H1 (cell line): ENCODE results near the gene SH3PXD2B. TPM values are rescaled to one million over a fixed set of nuclear protein-coding genes. Genes with fewer than 3 reads are reported as not detected.

Source experiments
- CTCF ChIA-PET: fragments of 300-600 bp; sonication (Branson Sonifier 250); formaldehyde crosslinking; loops from one replicate; lab custom pipeline; 2021; ENCODE audit not compliant: partially characterized antibody; lab: Charles Lee
- POLR2A ChIA-PET: fragments of 300-600 bp; sonication (Branson Sonifier 250); formaldehyde crosslinking; loops from one replicate; lab custom pipeline; 2021; ENCODE audit warnings: inconsistent platforms; ENCODE audit not compliant: partially characterized antibody; lab: Charles Lee
- DNase-seq, 2 experiments: peaks; one replicate each; pipeline versions ENCODE4 v3.0.0 to v3.0.0-alpha.2; 2010 to 2022; ENCODE audit warnings: low spot score in 2 of 2, low read depth in 1 of 2, mixed read lengths in 1 of 2
- FAIRE-seq: peaks from 2 replicates; lab custom pipeline; 2011; peaks lifted over from hg19 to GRCh38; lab: Jason Lieb, UNC
- H2AFZ ChIP-seq: 2 replicates; pipeline ENCODE4 v1.8.1; 2012; ENCODE audit warnings: low read length, inconsistent platforms
- H2AK5ac ChIP-seq: 2 replicates; pipeline ENCODE4 v1.6.1; 2013; ENCODE audit warnings: low read depth, low read length
- H2BK120ac ChIP-seq: replicated peaks from 2 replicates; pipeline ENCODE3; 2013; ENCODE audit warnings: low read depth, low read length, inconsistent platforms
- H2BK12ac ChIP-seq: 2 replicates; pipeline ENCODE4 v1.6.1; 2013; ENCODE audit warnings: low read depth, low read length
- H2BK15ac ChIP-seq: 2 replicates; pipeline ENCODE4 v1.6.1; 2013; ENCODE audit warnings: low read length
- H2BK20ac ChIP-seq: 2 replicates; pipeline ENCODE4 v1.6.1; 2013; ENCODE audit warnings: low read length
- H2BK5ac ChIP-seq: 2 replicates; pipeline ENCODE4 v1.6.1; 2013; ENCODE audit warnings: low read depth, low read length
- H3K14ac ChIP-seq: 2 replicates; pipeline ENCODE4 v1.6.1; 2013; ENCODE audit warnings: inconsistent platforms; ENCODE audit not compliant: insufficient read length
- H3K18ac ChIP-seq: 2 replicates; pipeline ENCODE4 v1.6.1; 2013; ENCODE audit warnings: low read length; ENCODE audit errors: extremely low read depth
- H3K23ac ChIP-seq: 2 replicates; pipeline ENCODE4 v1.6.1; 2013; ENCODE audit warnings: inconsistent platforms; ENCODE audit not compliant: insufficient read length
- H3K23me2 ChIP-seq: 2 replicates; pipeline ENCODE4 v1.6.1; 2013; ENCODE audit warnings: low read depth, low read length
- H3K27ac ChIP-seq: 2 replicates; pipeline ENCODE4 v1.6.1; 2011; ENCODE audit warnings: low read depth, low read length, inconsistent platforms
- H3K27me3 ChIP-seq, 4 experiments: replicated peaks in 1 of 4; 1 replicate in 1 of 4; 2 replicates in 3 of 4; pipeline versions ENCODE4 v1.6.1 to v1.8.1; 2011 to 2013; ENCODE audit warnings: low read length in 3 of 4, mild to moderate bottlenecking in 3 of 4, inconsistent platforms in 2 of 4, mixed read lengths in 2 of 4, moderate library complexity in 1 of 4; ENCODE audit not compliant: control insufficient read depth in 3 of 4, insufficient read depth in 3 of 4; ENCODE audit errors: extremely low read depth in 1 of 4
- H3K36me3 ChIP-seq, 4 experiments: 2 replicates each; pipeline versions ENCODE4 v1.6.1 to v1.8.1; 2011 to 2013; ENCODE audit warnings: mild to moderate bottlenecking in 4 of 4, low read length in 3 of 4, moderate library complexity in 2 of 4, control low read depth in 1 of 4, inconsistent platforms in 1 of 4; ENCODE audit not compliant: insufficient read depth in 4 of 4, control insufficient read depth in 2 of 4
- H3K4ac ChIP-seq: replicated peaks from 2 replicates; pipeline ENCODE3; 2013; ENCODE audit warnings: low read length, low read depth, mixed read lengths, inconsistent platforms; ENCODE audit not compliant: insufficient read length
- H3K4me1 ChIP-seq, 4 experiments: replicated peaks in 1 of 4; 1 replicate in 1 of 4; 2 replicates in 3 of 4; pipeline versions ENCODE4 v1.6.1 to v1.8.1; 2011 to 2013; ENCODE audit warnings: low read length in 3 of 4, inconsistent platforms in 2 of 4, mixed read lengths in 1 of 4; ENCODE audit not compliant: insufficient read depth in 4 of 4, control insufficient read depth in 3 of 4
- H3K4me2 ChIP-seq, 2 experiments: 2 replicates each; pipeline versions ENCODE4 v1.6.1 to v1.8.1; 2011 to 2013; ENCODE audit warnings: low read depth in 2 of 2, low read length in 2 of 2, control low read depth in 1 of 2, inconsistent platforms in 1 of 2, mild to moderate bottlenecking in 1 of 2; ENCODE audit not compliant: insufficient read depth in 1 of 2
- H3K4me3 ChIP-seq, 4 experiments: fragments of 200-600, 300-600 bp in 1 of 4; sonication (generic), shearing (Covaris generic), sonication (Bioruptor Twin) in 1 of 4; 2 replicates each; pipeline versions ENCODE4 v1.5.1 to v1.8.1; 2011 to 2016; ENCODE audit warnings: low read length in 4 of 4, low read depth in 3 of 4, control low read depth in 2 of 4, inconsistent platforms in 2 of 4, mild to moderate bottlenecking in 2 of 4, mixed read lengths in 1 of 4, moderate library complexity in 1 of 4; ENCODE audit not compliant: insufficient read depth in 2 of 4; ENCODE audit errors: extremely low read depth in 1 of 4
- H3K56ac ChIP-seq: replicated peaks from 2 replicates; pipeline ENCODE3; 2013; ENCODE audit warnings: low read depth, mild to moderate bottlenecking, mixed read lengths, low read length, inconsistent platforms; ENCODE audit not compliant: insufficient read length
- H3K79me1 ChIP-seq: 2 replicates; pipeline ENCODE4 v1.6.1; 2013; ENCODE audit warnings: low read depth, low read length, control low read depth
- H3K79me2 ChIP-seq, 2 experiments: 2 replicates each; pipeline versions ENCODE4 v1.6.1 to v1.8.1; 2012 to 2013; ENCODE audit warnings: low read length in 2 of 2, mild to moderate bottlenecking in 2 of 2, inconsistent platforms in 1 of 2; ENCODE audit not compliant: insufficient read depth in 2 of 2, control insufficient read depth in 1 of 2
- H3K9ac ChIP-seq, 4 experiments: replicated peaks in 1 of 4; 1 replicate in 1 of 4; 2 replicates in 3 of 4; pipeline versions ENCODE4 v1.6.1 to v1.8.1; 2011 to 2013; ENCODE audit warnings: low read depth in 3 of 4, low read length in 3 of 4, control low read depth in 2 of 4, mild to moderate bottlenecking in 2 of 4, moderate library complexity in 2 of 4, inconsistent platforms in 1 of 4; ENCODE audit errors: extremely low read depth in 1 of 4
- H3K9me3 ChIP-seq, 2 experiments: 2 replicates each; pipeline versions ENCODE4 v1.6.1 to v1.8.1; 2012 to 2013; ENCODE audit warnings: mild to moderate bottlenecking in 2 of 2, moderate library complexity in 2 of 2, control low read depth in 1 of 2, inconsistent platforms in 1 of 2, low read depth in 1 of 2, low read length in 1 of 2, mixed read lengths in 1 of 2; ENCODE audit not compliant: insufficient read depth in 2 of 2
- H4K20me1 ChIP-seq, 2 experiments: replicated peaks in 1 of 2; 2 replicates each; pipeline versions ENCODE3 to v1.8.1; 2011 to 2013; ENCODE audit warnings: inconsistent platforms in 2 of 2, low read length in 2 of 2, mild to moderate bottlenecking in 1 of 2; ENCODE audit not compliant: insufficient read depth in 2 of 2, control insufficient read depth in 1 of 2
- H4K5ac ChIP-seq: 2 replicates; pipeline ENCODE4 v1.6.1; 2013; ENCODE audit warnings: low read length, low read depth, mixed read lengths, inconsistent platforms; ENCODE audit not compliant: insufficient read length
- H4K8ac ChIP-seq: 2 replicates; pipeline ENCODE4 v1.8.0; 2013; ENCODE audit warnings: mild to moderate bottlenecking, moderate library complexity, low read length, inconsistent platforms; ENCODE audit not compliant: insufficient read depth; ENCODE audit errors: extremely low read depth
- H4K91ac ChIP-seq: replicated peaks from 2 replicates; pipeline ENCODE3; 2013; ENCODE audit warnings: low read length, mixed read lengths, inconsistent platforms; ENCODE audit not compliant: insufficient read length
- ASH2L ChIP-seq: fragments of 200-600, 300-600 bp; sonication (generic); IDR thresholded peaks from one replicate; pipeline ENCODE4 v1.7.1; 2017; ENCODE audit warnings: low read length
- BACH1 ChIP-seq: IDR thresholded peaks from 2 replicates; pipeline ENCODE4 v1.6.1; 2012; ENCODE audit warnings: low read length, improper control_type of control experiment
- CBX8 ChIP-seq: fragments of 300-800, 300-1000 bp; sonication (generic); IDR thresholded peaks from 2 replicates; pipeline ENCODE4 v1.7.1; 2016; ENCODE audit warnings: low read depth, low read length, borderline replicate concordance
- CHD2 ChIP-seq: IDR thresholded peaks from 2 replicates; pipeline ENCODE4 v1.6.1; 2012; ENCODE audit warnings: low read length, improper control_type of control experiment
- EZH2 ChIP-seq: fragments of 200-600 bp; sonication (generic); IDR thresholded peaks from 2 replicates; pipeline ENCODE4 v1.7.1; 2012; ENCODE audit warnings: low read depth, mild to moderate bottlenecking, moderate library complexity, low read length, inconsistent platforms; ENCODE audit not compliant: severe bottlenecking
- HDAC6 ChIP-seq: IDR thresholded peaks from one replicate; pipeline ENCODE4 v1.7.1; 2012; ENCODE audit warnings: low read depth, mild to moderate bottlenecking, inconsistent platforms, low read length, moderate library complexity
- KDM4A ChIP-seq: IDR thresholded peaks from one replicate; pipeline ENCODE4 v1.7.1; 2012; ENCODE audit warnings: low read depth, mild to moderate bottlenecking, moderate library complexity, low read length, inconsistent platforms; ENCODE audit not compliant: severe bottlenecking
- NANOG ChIP-seq: IDR thresholded peaks from 2 replicates; pipeline ENCODE4 v1.6.1; 2011; ENCODE audit warnings: low read length, low read depth, mild to moderate bottlenecking, inconsistent platforms; ENCODE audit not compliant: insufficient read depth, poor library complexity, severe bottlenecking
- NRF1 ChIP-seq: IDR thresholded peaks from 2 replicates; pipeline ENCODE4 v1.6.1; 2011; ENCODE audit warnings: mild to moderate bottlenecking, low read depth, low read length, improper control_type of control experiment
- RBBP5 ChIP-seq: IDR thresholded peaks from 2 replicates; pipeline ENCODE4 v1.7.1; 2012; ENCODE audit warnings: low read depth, mild to moderate bottlenecking, inconsistent platforms, low read length, moderate library complexity, borderline replicate concordance
- TAF7 ChIP-seq: optimal IDR thresholded peaks from 2 replicates; pipeline ENCODE3; 2011; ENCODE audit warnings: low read depth, mild to moderate bottlenecking, inconsistent platforms, low read length, moderate library complexity, borderline replicate concordance
- TCF12 ChIP-seq: IDR thresholded peaks from 2 replicates; pipeline ENCODE4 v1.6.1; 2011; ENCODE audit warnings: low read depth, mild to moderate bottlenecking, low read length
- WGBS, 2 experiments: shearing (Covaris generic) in 1 of 2; methylation state at CpG; one replicate each; pipeline versions ENCODE4 v1.1.6 to v1.1.7; 2013 to 2015; ENCODE audit warnings: low lambda C conversion rate in 2 of 2, mixed read lengths in 2 of 2, inconsistent platforms in 1 of 2, low coverage in 1 of 2, missing lambda C conversion rate in 1 of 2; ENCODE audit not compliant: insufficient replicate concordance in 2 of 2, insufficient coverage in 1 of 2, insufficient read length in 1 of 2; ENCODE audit errors: extremely low coverage in 1 of 2, missing lambda C conversion rate in 1 of 2; 5-methylcytosine and 5-hydroxymethylcytosine counted together
- polyA plus RNA-seq, 7 experiments: library from polyadenylated mRNA; depleted of rRNA in 3 of 7; stranded (reverse) in 5 of 7; unstranded in 2 of 7; fragments of >200 nt in 5 of 7; fragments of 200-250 nt in 2 of 7; gene quantifications; 1 replicate in 5 of 7; 2 replicates in 1 of 7; 4 replicates in 1 of 7; pipeline versions ENCODE4 v1.2.1 to v1.2.3, GENCODE V29; 2011 to 2013; ENCODE audit warnings: missing spikeins in 2 of 7, mixed read lengths in 2 of 7
- total RNA-seq: library from RNA; stranded (reverse); fragmentation: NEBNext Ultra II Directional; extraction: Animal tissue kit (Norgen Biotek cat#: 25700); gene quantifications from 2 replicates; pipeline ENCODE4 v1.2.1, GENCODE V29; 2021
- TF ChIP-seq, protein P1 (sequence below): IDR thresholded peaks from 2 replicates; pipeline ENCODE4 v1.6.1; 2011; ENCODE audit warnings: low read depth, mild to moderate bottlenecking, low read length; ENCODE audit not compliant: insufficient read depth

SH3PXD2B gene
- total and polyA plus RNA-seq, 2 of the 8 experiments (the other 6 are each of a cell fraction or from before 2014, with no cell fraction given) = 32.9 to 72.9 TPM

DNA sequence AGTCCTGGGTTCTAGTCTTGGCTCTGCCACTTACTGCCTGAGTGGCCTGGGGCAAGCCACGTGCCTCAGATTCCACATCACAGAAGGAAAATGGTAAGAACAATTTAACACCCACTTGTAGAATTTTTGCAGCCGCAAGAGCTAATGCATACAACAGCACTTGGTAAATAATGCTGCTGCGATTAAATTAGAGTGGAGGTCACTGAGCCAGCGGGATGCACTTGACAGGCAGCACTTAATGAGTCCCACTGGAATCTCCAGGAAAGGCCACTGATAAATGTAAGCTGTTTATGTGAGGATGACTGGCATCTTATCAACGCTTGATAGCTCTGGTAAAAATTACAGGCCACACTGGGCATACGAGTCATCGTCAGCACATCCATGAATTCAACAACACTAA lies 111.4 kb downstream of the SH3PXD2B start:
- H2BK12ac ChIP-seq = no peak overlapping the region
- H3K27ac ChIP-seq = no peak overlapping the region
- no peak overlapping the region for H2BK5ac ChIP-seq
- no peak overlapping the region for H3K56ac ChIP-seq
- no peak overlapping the region for H3K9ac ChIP-seq
- H3K23me2 ChIP-seq = no peaks in the 10 kb centered on the region; the same call in 1 of the 2 replicates
- H3K36me3 ChIP-seq = peaks cover 5 to 53% (median 28%) of the 10 kb centered on the region in 4 experiments; a peak in 6 of 8 replicates
- no peak overlapping the region for H4K91ac ChIP-seq
- no peak overlapping the region for H2BK20ac ChIP-seq
- H3K79me1 ChIP-seq = no peaks in the 10 kb centered on the region; the same call in 1 of the 2 replicates
- WGBS, 2 experiments = 97% methylated on average over 7 of the region's 7 CpGs; no CpG with 5 or more reads in 1 of the 2 experiments
- H3K23ac ChIP-seq = no peak overlapping the region
- no peaks in the 10 kb centered on the region for H3K9me3 ChIP-seq
- H3K18ac ChIP-seq = no peak overlapping the region
- H3K14ac ChIP-seq = no peak overlapping the region
- no peak overlapping the region for H4K5ac ChIP-seq
- no peak for FAIRE-seq
- no peak for TF ChIP-seq CBX8
- TF ChIP-seq, protein P1, sequence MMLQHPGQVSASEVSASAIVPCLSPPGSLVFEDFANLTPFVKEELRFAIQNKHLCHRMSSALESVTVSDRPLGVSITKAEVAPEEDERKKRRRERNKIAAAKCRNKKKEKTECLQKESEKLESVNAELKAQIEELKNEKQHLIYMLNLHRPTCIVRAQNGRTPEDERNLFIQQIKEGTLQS = no peak
- no peak for TF ChIP-seq BACH1
- no peak for TF ChIP-seq TAF7
- TF ChIP-seq CHD2 = no peak
- no peak for TF ChIP-seq NRF1
- TF ChIP-seq ASH2L = no peak
- TF ChIP-seq TCF12 = no peak
- TF ChIP-seq HDAC6 = no peak
- TF ChIP-seq RBBP5 = no peak
- TF ChIP-seq KDM4A = no peak
- no peak for TF ChIP-seq NANOG
- no peak for TF ChIP-seq EZH2
- no peaks in the 10 kb centered on the region for H3K79me2 ChIP-seq
- no peaks in the 10 kb centered on the region for H4K20me1 ChIP-seq
- H3K4me2 ChIP-seq = no peak overlapping the region
- no peak overlapping the region for H2AK5ac ChIP-seq
- no peak overlapping the region for H3K4me3 ChIP-seq
- no peaks in the 10 kb centered on the region for H3K27me3 ChIP-seq
- H4K8ac ChIP-seq = no peak overlapping the region
- POLR2A ChIA-PET = no interaction called here
- no peak overlapping the region for H2BK15ac ChIP-seq
- H2AFZ ChIP-seq = no peak overlapping the region
- DNase-seq = no peak
- no peak overlapping the region for H3K4ac ChIP-seq
- CTCF ChIA-PET = interaction anchor here (1.1 kb wide), 1 partner anchor 28 kb away, joined by 3 read pairs; no protein-coding TSS in a partner anchor
- H2BK120ac ChIP-seq = no peak overlapping the region
- H3K4me1 ChIP-seq = no peaks in the 10 kb centered on the region
